Measurements from ENCODE around the gene COPS8. TPM values are rescaled to one million over a fixed set of nuclear protein-coding genes. Genes with fewer than 3 reads are reported as not detected.

The COPS8 gene
- total and polyA plus RNA-seq, 2 experiments from 2014 or later, result 108 to 134 TPM

DNA sequence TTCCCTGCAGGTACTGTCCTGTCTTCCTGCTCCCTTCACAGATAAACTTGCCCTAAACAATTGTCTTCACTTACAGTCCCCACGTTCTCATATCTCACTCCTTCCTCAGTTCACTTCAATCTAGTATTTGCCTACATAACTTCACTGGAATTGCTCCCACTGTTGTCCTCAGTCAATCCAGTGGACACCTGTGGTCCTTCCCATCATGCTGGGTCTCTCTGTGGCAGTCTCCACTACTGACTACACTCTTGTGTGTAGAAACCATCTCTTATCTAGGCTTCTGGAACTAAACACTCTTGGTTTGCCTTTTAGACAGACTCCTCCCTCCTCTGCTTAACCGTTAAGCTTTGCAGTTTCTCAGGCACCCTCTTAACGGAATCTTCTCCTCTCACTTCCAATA, 58.8 kb downstream of the COPS8 start:
- no peak for DNase-seq (ENCODE audit: low spot score)
- no peak overlapping the region for H3K4me2 ChIP-seq
- H3K9me2 ChIP-seq (replicated peaks; ENCODE audit: insufficient read depth), result no peaks in the 10 kb centered on the region
- no peak overlapping the region for H3K4me3 ChIP-seq
- H2AFZ ChIP-seq, result no peak overlapping the region
- no peak overlapping the region for H3K27ac ChIP-seq
- H3K36me3 ChIP-seq (replicated peaks; ENCODE audit: insufficient read depth, low read depth), result no peaks in the 10 kb centered on the region
- H3K9me3 ChIP-seq (ENCODE audit: low read depth), result peaks cover 11% of the 10 kb centered on the region
- H3K4me1 ChIP-seq (ENCODE audit: insufficient read depth), result peaks cover 4% of the 10 kb centered on the region
- TF ChIP-seq EZH2phosphoT487 (IDR thresholded peaks at IDR 0.05; ENCODE audit: low read depth, severe bottlenecking, unreplicated experiment), result no peak
- TF ChIP-seq CTCF (IDR thresholded peaks at IDR 0.05; ENCODE audit: poor library complexity), result no peak
- no peak for TF ChIP-seq EZH2 (IDR thresholded peaks at IDR 0.05; ENCODE audit: borderline replicate concordance)
- 82% methylated on average over 3 of the region's 3 CpGs for WGBS (ENCODE audit: low lambda C conversion rate, missing lambda C conversion rate)
- H4K20me1 ChIP-seq (ENCODE audit: insufficient read depth, poor library complexity, severe bottlenecking), result no peaks in the 10 kb centered on the region
- H3K79me2 ChIP-seq, result no peaks in the 10 kb centered on the region
- no peaks in the 10 kb centered on the region for H3K27me3 ChIP-seq

GRCh38 chr2:237147317-237147716, 61.6 kb downstream of the COPS8 start:
- H3K36me3 ChIP-seq (replicated peaks; ENCODE audit: insufficient read depth, low read depth), result no peaks in the 10 kb centered on the region

DNA sequence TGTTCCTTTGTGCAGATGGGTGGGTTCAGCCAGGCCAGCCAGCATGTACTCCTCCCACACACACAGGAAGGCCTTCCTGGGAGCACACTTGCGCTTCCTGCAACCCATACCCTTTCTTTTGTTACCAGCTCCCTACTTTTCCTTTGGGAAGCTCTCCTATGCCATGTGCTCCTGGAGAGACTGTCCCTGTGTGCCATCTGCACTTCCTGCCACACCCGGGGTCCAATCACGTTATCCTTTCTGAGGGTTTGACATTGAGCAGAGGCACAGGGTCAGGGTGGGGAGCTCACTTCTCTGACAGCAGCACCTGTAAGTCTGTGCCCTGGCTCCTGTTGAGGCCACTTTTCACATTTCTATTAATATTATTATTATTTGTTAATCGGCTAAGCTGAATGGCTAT, 62.9 kb downstream of the COPS8 start:
- DNase-seq (ENCODE audit: low spot score), result no peak
- Histone ChIP-seq H3K27ac (peak overlapping the region; percentile 62), H3K79me2 (no peaks in the 10 kb centered on the region), H3K4me1 (ENCODE audit: insufficient read depth) (peaks cover 4% of the 10 kb centered on the region), H3K36me3 (replicated peaks; ENCODE audit: insufficient read depth, low read depth) (no peaks in the 10 kb centered on the region), H3K4me3 (no peak overlapping the region), H3K9me3 (ENCODE audit: low read depth) (peaks cover 11% of the 10 kb centered on the region), H3K9me2 (replicated peaks; ENCODE audit: insufficient read depth) (no peaks in the 10 kb centered on the region), H2AFZ (no peak overlapping the region), H3K27me3 (no peaks in the 10 kb centered on the region), H3K4me2 (no peak overlapping the region), H4K20me1 (ENCODE audit: insufficient read depth, poor library complexity, severe bottlenecking) (no peaks in the 10 kb centered on the region)
- TF ChIP-seq EZH2 (IDR thresholded peaks at IDR 0.05; ENCODE audit: borderline replicate concordance) (no peak), EZH2phosphoT487 (IDR thresholded peaks at IDR 0.05; ENCODE audit: low read depth, severe bottlenecking, unreplicated experiment) (no peak), CTCF (IDR thresholded peaks at IDR 0.05; ENCODE audit: poor library complexity) (no peak)
- WGBS (ENCODE audit: low lambda C conversion rate, missing lambda C conversion rate), result 95% methylated on average over 4 of the region's 4 CpGs

More at GRCh38 chr2:237147317-237147716, 61.6 kb downstream of the COPS8 start:
- Histone ChIP-seq H4K20me1 (ENCODE audit: insufficient read depth, poor library complexity, severe bottlenecking) (no peaks in the 10 kb centered on the region), H3K27me3 (no peaks in the 10 kb centered on the region), H3K4me2 (no peak overlapping the region), H2AFZ (no peak overlapping the region), H3K27ac (no peak overlapping the region), H3K9me2 (replicated peaks; ENCODE audit: insufficient read depth) (no peaks in the 10 kb centered on the region), H3K9me3 (ENCODE audit: low read depth) (peaks cover 11% of the 10 kb centered on the region), H3K79me2 (no peaks in the 10 kb centered on the region), H3K4me1 (ENCODE audit: insufficient read depth) (peaks cover 4% of the 10 kb centered on the region), H3K4me3 (no peak overlapping the region)
- DNase-seq (ENCODE audit: low spot score), result no peak
- TF ChIP-seq EZH2 (IDR thresholded peaks at IDR 0.05; ENCODE audit: borderline replicate concordance) (no peak), CTCF (IDR thresholded peaks at IDR 0.05; ENCODE audit: poor library complexity) (no peak), EZH2phosphoT487 (IDR thresholded peaks at IDR 0.05; ENCODE audit: low read depth, severe bottlenecking, unreplicated experiment) (no peak)

DNA sequence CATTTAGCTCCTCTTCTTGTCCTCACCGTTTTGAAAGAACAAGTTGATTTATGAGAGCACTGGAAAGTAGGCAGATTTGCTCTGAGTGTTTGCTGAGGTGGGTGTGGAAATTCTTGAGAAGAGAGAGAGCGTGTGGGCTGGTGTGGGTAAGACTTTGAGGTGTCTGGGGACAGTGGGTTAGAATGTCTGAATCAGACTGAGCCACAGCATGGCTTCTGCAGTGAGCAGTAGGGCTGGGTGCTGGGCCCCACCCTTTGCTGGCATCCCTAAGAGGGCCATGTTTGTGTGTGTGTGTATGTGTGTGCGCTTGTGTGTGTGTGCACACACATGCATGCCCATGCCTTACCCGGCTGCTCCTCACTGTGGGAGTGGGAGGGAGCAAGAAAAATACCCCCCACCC, 63.7 kb downstream of the COPS8 start:
- H3K4me2 ChIP-seq, result no peak overlapping the region
- H3K27ac ChIP-seq, result peak overlapping the region; percentile 62
- H3K79me2 ChIP-seq, result no peaks in the 10 kb centered on the region
- WGBS (ENCODE audit: low lambda C conversion rate, missing lambda C conversion rate), result 58% methylated on average over 4 of the region's 4 CpGs
- TF ChIP-seq EZH2phosphoT487 (IDR thresholded peaks at IDR 0.05; ENCODE audit: low read depth, severe bottlenecking, unreplicated experiment), result no peak
- TF ChIP-seq CTCF (IDR thresholded peaks at IDR 0.05; ENCODE audit: poor library complexity), result no peak
- no peak for TF ChIP-seq EZH2 (IDR thresholded peaks at IDR 0.05; ENCODE audit: borderline replicate concordance)
- no peaks in the 10 kb centered on the region for H3K9me2 ChIP-seq (replicated peaks; ENCODE audit: insufficient read depth)
- no peaks in the 10 kb centered on the region for H4K20me1 ChIP-seq (ENCODE audit: insufficient read depth, poor library complexity, severe bottlenecking)
- H2AFZ ChIP-seq, result no peak overlapping the region
- no peaks in the 10 kb centered on the region for H3K36me3 ChIP-seq (replicated peaks; ENCODE audit: insufficient read depth, low read depth)
- peaks cover 4% of the 10 kb centered on the region for H3K4me1 ChIP-seq (ENCODE audit: insufficient read depth)
- no peak overlapping the region for H3K4me3 ChIP-seq
- H3K9me3 ChIP-seq (ENCODE audit: low read depth), result peaks cover 11% of the 10 kb centered on the region
- peak; percentile 40 for DNase-seq (ENCODE audit: low spot score)
- H3K27me3 ChIP-seq, result no peaks in the 10 kb centered on the region

Data from hepatocyte (in vitro differentiated cells).